Neural cell (in vitro differentiated cells): ENCODE measurements around the gene QSER1. TPM values are rescaled to one million over a fixed set of nuclear protein-coding genes. Genes with fewer than 3 reads are reported as not detected.

Experiments used
- H2AFZ ChIP-seq: fragments of 200-600, 300-800 bp; sonication (generic), shearing (Covaris generic); 2 replicates; pipeline ENCODE4 v1.6.0; 2014; ENCODE audit warnings: low read depth, mild to moderate bottlenecking, antibody characterized with exemption, low read length, moderate library complexity
- H3F3A ChIP-seq: fragments of 200-600 bp; shearing (Covaris generic); 2 replicates; pipeline ENCODE4 v1.6.1; 2016; ENCODE audit warnings: mild to moderate bottlenecking, moderate library complexity, mixed read lengths, antibody characterized with exemption, low read length; ENCODE audit not compliant: insufficient read depth, poor library complexity, severe bottlenecking
- H3K27ac ChIP-seq: fragments of 200-600, 300-800 bp; sonication (generic), shearing (Covaris generic); 2 replicates; pipeline ENCODE4 v1.5.1; 2014; ENCODE audit warnings: mild to moderate bottlenecking, low read length, moderate library complexity
- H3K27me3 ChIP-seq: fragments of 300-800, 200-600 bp; sonication (generic), shearing (Covaris generic); 2 replicates; pipeline ENCODE4 v1.6.0; 2014; ENCODE audit warnings: mild to moderate bottlenecking, low read depth, low read length, moderate library complexity; ENCODE audit not compliant: insufficient read depth
- H3K36me3 ChIP-seq: fragments of 300-800, 200-600 bp; sonication (generic), shearing (Covaris generic); 2 replicates; pipeline ENCODE4 v1.5.1; 2014; ENCODE audit warnings: mild to moderate bottlenecking, antibody characterized with exemption, low read length, moderate library complexity; ENCODE audit not compliant: insufficient read depth
- H3K4me2 ChIP-seq: fragments of 300-800, 200-600 bp; sonication (generic), shearing (Covaris generic); 2 replicates; pipeline ENCODE4 v1.6.0; 2014; ENCODE audit warnings: mild to moderate bottlenecking, low read length
- H3K4me3 ChIP-seq: fragments of 300-800, 200-600 bp; sonication (generic), shearing (Covaris generic); 2 replicates; pipeline ENCODE4 v1.5.1; 2014; ENCODE audit warnings: mild to moderate bottlenecking, low read length, moderate library complexity
- H3K79me2 ChIP-seq: fragments of 200-600 bp; shearing (Covaris generic); replicated peaks from 2 replicates; pipeline ENCODE4 v1.6.0; 2014; ENCODE audit warnings: mild to moderate bottlenecking, low read length, moderate library complexity; ENCODE audit not compliant: insufficient read depth
- H3K9ac ChIP-seq: fragments of 300-800, 200-600 bp; sonication (generic), shearing (Covaris generic); 2 replicates; pipeline ENCODE4 v1.6.1; 2016; ENCODE audit warnings: mild to moderate bottlenecking, low read length, mixed read lengths
- H3K9me2 ChIP-seq: fragments of 200-600 bp; shearing (Covaris generic); 2 replicates; pipeline ENCODE4 v1.6.1; 2016; ENCODE audit warnings: mild to moderate bottlenecking, low read length, mixed read lengths; ENCODE audit not compliant: insufficient read depth
- H3K9me3 ChIP-seq: fragments of 200-600, 300-800 bp; sonication (generic), shearing (Covaris generic); 2 replicates; pipeline ENCODE4 v1.6.1; 2016; ENCODE audit warnings: mild to moderate bottlenecking, mixed run types, low read length, moderate library complexity, mixed read lengths
- H4K20me1 ChIP-seq: fragments of 200-600 bp; shearing (Covaris generic); 2 replicates; pipeline ENCODE4 v1.6.1; 2016; ENCODE audit warnings: mild to moderate bottlenecking, mixed run types; ENCODE audit not compliant: insufficient read depth
- CTCF ChIP-seq: fragments of 450-650 bp; IDR thresholded peaks from 2 replicates; pipeline ENCODE4 v1.5.1; 2014; ENCODE audit warnings: antibody characterized with exemption, mild to moderate bottlenecking, moderate library complexity; ENCODE audit not compliant: poor library complexity, severe bottlenecking
- EP300 ChIP-seq: fragments of 450-650 bp; conservative IDR thresholded peaks from 2 replicates; pipeline ENCODE4 v1.6.1; 2014; ENCODE audit warnings: antibody characterized with exemption, mild to moderate bottlenecking, moderate library complexity; ENCODE audit not compliant: poor library complexity, severe bottlenecking
- EZH2 ChIP-seq: fragments of 200-600, 300-800 bp; shearing (Covaris generic), sonication (generic); IDR thresholded peaks from 2 replicates; pipeline ENCODE4 v1.6.1; 2014; ENCODE audit warnings: antibody characterized with exemption, low read length, borderline replicate concordance, mild to moderate bottlenecking; ENCODE audit not compliant: insufficient read depth, poor library complexity, severe bottlenecking
- MXI1 ChIP-seq: fragments of 450-650 bp; conservative IDR thresholded peaks from 2 replicates; pipeline ENCODE4 v1.6.1; 2014; ENCODE audit warnings: antibody characterized with exemption, mild to moderate bottlenecking; ENCODE audit not compliant: poor library complexity, severe bottlenecking
- POLR2AphosphoS5 ChIP-seq: IDR thresholded peaks from 2 replicates; pipeline ENCODE4 v1.6.1; 2012
- RAD21 ChIP-seq: fragments of 450-650 bp; conservative IDR thresholded peaks from 2 replicates; pipeline ENCODE4 v1.6.1; 2014; ENCODE audit warnings: antibody characterized with exemption, mild to moderate bottlenecking, moderate library complexity
- REST ChIP-seq: IDR thresholded peaks from 2 replicates; pipeline ENCODE4 v1.6.1; 2012; ENCODE audit warnings: borderline replicate concordance
- SMC3 ChIP-seq: fragments of 450-650 bp; conservative IDR thresholded peaks from 2 replicates; pipeline ENCODE4 v1.6.1; 2014; ENCODE audit warnings: antibody characterized with exemption, mild to moderate bottlenecking, moderate library complexity; ENCODE audit not compliant: poor library complexity
- TAF1 ChIP-seq: IDR thresholded peaks from 2 replicates; pipeline ENCODE4 v1.6.1; 2012; ENCODE audit warnings: low read depth
- polyA plus RNA-seq: library from polyadenylated mRNA; depleted of rRNA; stranded (reverse); fragments of >200 nt; gene quantifications from 2 replicates; pipeline ENCODE4 v1.2.3, GENCODE V29; 2014

QSER1 gene
- polyA plus RNA-seq, 1 donor from 2014 or later: 18.1 TPM

GRCh38 chr11:32847511-32847910 lies 45.1 kb upstream of the QSER1 start:
- no peaks in the 10 kb centered on the region for H4K20me1 ChIP-seq
- no peaks in the 10 kb centered on the region for H3K9me3 ChIP-seq
- no peaks in the 10 kb centered on the region for H3F3A ChIP-seq
- no peaks in the 10 kb centered on the region for H3K27me3 ChIP-seq
- H3K27ac ChIP-seq: no peak overlapping the region
- H3K9me2 ChIP-seq: no peaks in the 10 kb centered on the region
- H2AFZ ChIP-seq: no peak overlapping the region
- no peak overlapping the region for H3K4me3 ChIP-seq
- H3K4me2 ChIP-seq: no peak overlapping the region
- no peaks in the 10 kb centered on the region for H3K79me2 ChIP-seq
- no peak for TF ChIP-seq MXI1
- no peak for TF ChIP-seq EP300
- no peak for TF ChIP-seq SMC3
- TF ChIP-seq REST: no peak
- no peak for TF ChIP-seq RAD21
- TF ChIP-seq EZH2: no peak
- no peak for TF ChIP-seq CTCF
- no peak for TF ChIP-seq TAF1
- no peak for TF ChIP-seq POLR2AphosphoS5
- H3K36me3 ChIP-seq: no peaks in the 10 kb centered on the region
- H3K9ac ChIP-seq: no peak overlapping the region

GRCh38 chr11:32849761-32850160 lies 42.9 kb upstream of the QSER1 start:
- H3K27ac ChIP-seq: no peak overlapping the region
- H3K4me3 ChIP-seq: no peak overlapping the region
- H2AFZ ChIP-seq: no peak overlapping the region
- no peaks in the 10 kb centered on the region for H3K79me2 ChIP-seq
- H3K27me3 ChIP-seq: no peaks in the 10 kb centered on the region
- TF ChIP-seq EZH2: no peak
- no peak for TF ChIP-seq POLR2AphosphoS5
- TF ChIP-seq TAF1: no peak
- no peak for TF ChIP-seq SMC3
- TF ChIP-seq REST: no peak
- TF ChIP-seq EP300: no peak
- no peak for TF ChIP-seq MXI1
- no peaks in the 10 kb centered on the region for H3K9me2 ChIP-seq
- H3K36me3 ChIP-seq: no peaks in the 10 kb centered on the region
- no peak overlapping the region for H3K4me2 ChIP-seq
- H3K9ac ChIP-seq: no peak overlapping the region
- no peaks in the 10 kb centered on the region for H3F3A ChIP-seq
- H4K20me1 ChIP-seq: no peaks in the 10 kb centered on the region
- no peaks in the 10 kb centered on the region for H3K9me3 ChIP-seq
